ENCODE data around the gene CPED1.
"Not testable (repeated sequence)": the region's sequence is repeated elsewhere in the genome, so short reads cannot be mapped to it uniquely, and the experiment has no call there.

Gene CPED1

GRCh38 chr7:121288894-121289293 lies 300.4 kb downstream of the CPED1 start:
- in situ Hi-C loops (cut with HindIII; ENCODE audit: low sequenced_read_pairs), result no loop called here
- DNase-seq (ENCODE audit: low read depth, low spot score), result peak; percentile 91
- H3K4me3 ChIP-seq (ENCODE audit: low read depth, low read length), result no peak overlapping the region
- TF ChIP-seq CTCF (IDR thresholded peaks at IDR 0.05; ENCODE audit: low read depth, low read length), result no peak

- H3K4me3 ChIP-seq (ENCODE audit: low read depth, low read length); DNase-seq (ENCODE audit: low read depth, low spot score); in situ Hi-C loops (cut with HindIII; ENCODE audit: low sequenced_read_pairs): not testable (repeated sequence)
Measured at GRCh38 chr7:121289930-121290329, 301.4 kb downstream of the CPED1 start.

GRCh38 chr7:121294448-121294992 lies 306.0 kb downstream of the CPED1 start:
- no peak overlapping the region for H3K4me3 ChIP-seq (ENCODE audit: low read depth, low read length)
- TF ChIP-seq CTCF (IDR thresholded peaks at IDR 0.05; ENCODE audit: low read depth, low read length), result no peak
- DNase-seq (ENCODE audit: low read depth, low spot score), result no peak
- in situ Hi-C loops (cut with HindIII; ENCODE audit: low sequenced_read_pairs), result no loop called here

- in situ Hi-C loops (cut with HindIII; ENCODE audit: low sequenced_read_pairs), result no loop called here
- TF ChIP-seq CTCF (IDR thresholded peaks at IDR 0.05; ENCODE audit: low read depth, low read length), result no peak
- no peak for DNase-seq (ENCODE audit: low read depth, low spot score)
Measured at GRCh38 chr7:121297843-121298242, 309.3 kb downstream of the CPED1 start.

GRCh38 chr7:121298831-121299239 lies 310.3 kb downstream of the CPED1 start:
- no peak overlapping the region for H3K4me3 ChIP-seq (ENCODE audit: low read depth, low read length)
- DNase-seq (ENCODE audit: low read depth, low spot score), result no peak
- TF ChIP-seq CTCF (IDR thresholded peaks at IDR 0.05; ENCODE audit: low read depth, low read length), result no peak
- in situ Hi-C loops (cut with HindIII; ENCODE audit: low sequenced_read_pairs), result no loop called here

More at GRCh38 chr7:121297843-121298242, 309.3 kb downstream of the CPED1 start:
- no peak overlapping the region for H3K4me3 ChIP-seq (ENCODE audit: low read depth, low read length)

- H3K4me3 ChIP-seq (ENCODE audit: low read depth, low read length), result no peak overlapping the region
- in situ Hi-C loops (cut with HindIII; ENCODE audit: low sequenced_read_pairs), result no loop called here
- DNase-seq (ENCODE audit: low read depth, low spot score), result no peak
- TF ChIP-seq CTCF (IDR thresholded peaks at IDR 0.05; ENCODE audit: low read depth, low read length), result no peak
Measured at GRCh38 chr7:121300685-121301420, 312.3 kb downstream of the CPED1 start.

GRCh38 chr7:121301446-121302213 lies 313.1 kb downstream of the CPED1 start:
- peak; percentile 43 for DNase-seq (ENCODE audit: low read depth, low spot score)
- in situ Hi-C loops (cut with HindIII; ENCODE audit: low sequenced_read_pairs), result no loop called here
- no peak overlapping the region for H3K4me3 ChIP-seq (ENCODE audit: low read depth, low read length)
- TF ChIP-seq CTCF (IDR thresholded peaks at IDR 0.05; ENCODE audit: low read depth, low read length), result no peak

All from astrocyte of the spinal cord (primary cell).